B cell (primary cell): Measurements from ENCODE around the gene SLC4A5.

Source experiments
- CTCF ChIP-seq: fragments of 200-600 bp; IDR thresholded peaks from one replicate; pipeline ENCODE4 v1.8.0; 2022; ENCODE audit warnings: antibody characterized with exemption, mild to moderate bottlenecking
- EZH2 ChIP-seq: IDR thresholded peaks from 2 replicates; pipeline ENCODE4 v1.6.1; 2012; ENCODE audit warnings: borderline replicate concordance, low read depth, mild to moderate bottlenecking, moderate library complexity, low read length; ENCODE audit not compliant: insufficient read depth, poor library complexity, severe bottlenecking

- TF ChIP-seq EZH2: no peak
- TF ChIP-seq CTCF: no peak
Observed at GRCh38 chr2:74205113-74205512, 138.1 kb downstream of the SLC4A5 start.
